NCI-H187 (cell line): ENCODE data around the gene STON2.
A peak's percentile ranks its signal among the peaks of the same experiment; 100 is the strongest.

Experiments
- DNase-seq, 2 experiments: peaks; one replicate each; lab custom pipeline; 2025; lab: John Stamatoyannopoulos, UW

The STON2 gene

DNA sequence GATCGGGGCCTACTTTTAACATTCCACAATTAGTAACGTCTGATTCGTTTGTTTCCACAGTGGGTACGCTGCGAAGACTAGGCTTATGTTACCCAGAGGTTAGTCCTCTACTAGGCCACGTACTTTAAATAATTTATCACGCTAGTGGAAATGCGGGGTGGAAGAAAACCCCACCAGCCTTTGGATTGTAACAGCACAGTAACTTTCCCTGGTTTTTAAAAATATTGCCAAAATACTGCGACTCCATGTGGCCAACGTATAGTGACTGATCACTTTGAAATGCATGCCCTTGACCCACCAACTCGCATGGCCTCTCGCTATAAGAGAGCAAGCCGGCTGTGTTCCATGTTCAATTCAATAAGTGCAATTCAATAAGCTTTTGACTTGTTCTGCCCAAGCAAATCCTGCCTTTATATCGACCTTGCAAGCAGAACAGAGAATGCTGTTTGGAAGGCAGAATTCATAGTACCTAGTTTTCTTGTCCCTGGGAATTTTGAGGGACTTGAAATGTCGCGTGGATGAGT, 178.5 kb downstream of the STON2 start:
- DNase-seq: peak in 1 of 2 experiments; percentile 81

DNA sequence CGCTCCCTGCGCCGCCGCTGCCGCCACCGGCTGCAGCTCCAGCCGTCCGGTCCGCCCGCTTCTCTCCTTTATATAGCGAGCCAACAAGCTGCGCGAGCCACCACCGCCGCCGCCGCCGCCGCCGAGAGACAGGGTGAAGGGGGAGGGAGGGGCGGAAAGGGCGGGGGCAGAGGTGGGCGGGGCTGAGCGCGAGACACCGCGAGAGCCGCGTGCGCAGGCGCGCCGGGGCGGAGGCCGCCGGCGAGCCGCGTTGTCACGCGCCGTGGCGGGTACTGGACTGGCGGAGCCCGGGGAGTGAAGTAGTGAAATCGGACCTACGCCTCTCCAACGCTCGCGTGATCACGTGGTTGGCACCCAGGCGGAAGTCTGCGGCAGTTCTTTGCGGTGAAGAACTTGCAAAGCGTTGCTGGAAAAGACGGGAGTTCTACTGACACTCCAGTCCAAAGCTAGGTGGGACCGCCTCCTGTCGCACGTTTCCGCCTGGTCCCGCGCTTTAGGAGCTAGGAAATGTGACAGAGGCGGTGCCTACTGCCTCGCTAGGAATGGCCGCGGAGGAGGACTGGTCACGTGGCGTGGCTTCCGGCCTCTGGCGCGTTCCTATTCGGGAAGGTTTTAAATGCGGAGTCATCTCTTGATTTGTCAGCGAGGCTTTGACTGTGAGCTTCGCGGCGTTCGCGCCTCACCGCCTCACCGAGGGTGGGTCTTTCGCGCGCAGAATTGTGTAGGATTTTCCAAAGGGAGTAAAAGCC, 179.1 kb downstream of the STON2 start, which contains the start of gene GTF2A1:
Gene GTF2A1 (minus strand): TSS at position 130 of the 749 bp plus-strand sequence. CDS start 441 bp downstream, outside the sequence.
- DNase-seq: peak; percentile 95 to 97

DNA sequence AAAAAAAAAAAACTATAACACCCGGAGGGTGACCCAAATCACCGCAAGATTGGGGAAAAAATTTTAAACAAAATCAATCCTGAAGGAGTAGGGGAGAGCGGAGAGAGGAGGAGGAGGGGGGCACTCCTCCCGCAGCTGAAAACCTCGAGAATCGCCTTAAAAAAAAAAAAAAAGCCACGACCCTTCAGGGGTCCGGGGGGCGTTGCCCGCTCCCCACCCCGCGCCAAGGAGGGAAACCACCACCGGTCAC, 179.6 kb downstream of the STON2 start:
- no peak for DNase-seq

DNA sequence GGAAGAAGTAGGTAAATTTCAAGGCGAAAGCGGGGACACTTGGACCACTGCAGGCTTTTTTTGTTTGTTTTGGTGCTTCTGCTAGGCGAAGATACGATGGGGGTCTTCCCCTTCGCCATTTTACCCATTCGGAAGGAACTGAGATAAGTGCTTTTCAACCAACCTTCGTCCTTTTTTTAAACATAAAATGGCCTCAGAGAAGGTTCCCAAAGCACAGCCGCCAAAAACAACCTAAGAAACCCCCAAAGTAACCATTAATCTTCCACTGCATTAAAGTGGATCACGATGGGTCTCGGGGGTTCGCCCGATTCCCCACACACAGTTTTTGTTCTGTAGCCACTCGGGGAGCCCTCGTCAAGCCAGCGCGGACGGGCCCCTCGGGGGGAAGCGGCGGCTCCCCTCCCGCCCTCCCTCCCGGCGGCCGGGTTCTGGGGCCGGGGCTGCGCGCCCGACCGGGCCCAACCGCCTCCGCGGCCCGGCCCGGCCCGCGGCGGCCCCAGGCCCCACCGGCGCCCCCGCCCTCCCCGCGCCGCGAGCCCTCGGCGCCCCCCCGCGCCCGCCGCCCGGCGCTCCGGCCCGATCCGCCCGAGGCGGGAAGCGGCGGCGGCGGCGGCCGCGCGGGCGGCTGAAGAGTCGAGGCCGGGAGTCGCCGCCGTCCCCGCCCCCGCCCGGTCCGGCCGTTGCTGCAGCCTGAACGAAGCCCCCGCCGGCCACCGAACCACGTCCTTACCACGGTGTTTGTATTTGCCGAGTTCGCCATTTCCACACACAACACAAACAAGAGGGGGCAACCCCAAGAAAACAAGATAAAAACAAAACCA, 180.2 kb downstream of the STON2 start:
- peak in 1 of 2 experiments; percentile 26 for DNase-seq

DNA sequence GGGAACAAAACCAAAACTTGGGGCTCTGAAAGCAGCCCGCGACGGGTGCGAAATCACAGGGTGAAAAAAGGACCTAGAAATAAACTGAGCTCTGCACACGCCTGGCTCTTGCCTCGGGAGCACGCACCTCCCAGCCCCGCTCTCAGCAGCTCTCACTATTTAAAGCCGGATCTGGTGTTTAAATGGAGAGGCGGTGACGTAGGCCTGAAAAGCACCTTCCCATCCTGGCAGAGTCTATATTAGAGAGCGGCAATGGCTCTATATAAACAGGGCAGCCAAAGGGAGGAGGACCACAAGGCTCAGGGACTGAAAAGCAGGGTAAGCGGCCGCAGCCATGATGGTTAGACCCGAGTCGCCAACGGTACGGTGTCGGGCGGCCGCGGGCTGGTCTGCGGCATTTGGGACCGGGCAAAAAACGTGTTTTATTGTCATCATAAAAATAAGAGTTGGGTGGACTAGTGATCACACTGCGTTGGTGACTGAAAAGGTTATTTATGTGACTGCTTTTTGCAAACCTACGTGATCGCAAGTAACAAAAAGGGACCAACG, 180.8 kb downstream of the STON2 start:
- peak; percentile 96 to 97 for DNase-seq

DNA sequence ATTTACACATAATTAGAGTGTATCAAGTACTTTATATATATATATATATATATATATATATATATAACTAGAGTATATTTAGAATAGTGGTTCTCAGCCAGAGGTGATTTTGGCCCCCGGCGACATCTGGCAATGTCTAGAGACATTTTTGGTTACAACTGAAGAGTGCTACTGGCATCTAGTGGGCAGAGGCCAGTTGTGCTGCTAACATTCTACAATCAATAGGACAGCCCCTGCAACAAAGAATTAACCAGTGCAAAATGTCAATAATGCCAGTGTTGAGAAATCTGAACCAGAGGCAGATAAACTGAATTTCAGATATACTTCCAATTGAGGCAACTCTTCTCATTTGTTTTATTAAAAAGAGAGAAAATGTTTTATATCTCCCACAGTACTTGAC, 188.3 kb downstream of the STON2 start:
- DNase-seq: no peak
